WTC11 (cell line): ENCODE data around the gene SULF2.

ENCODE experiments used
- TCF7 ChIP-seq: sonication (generic); formaldehyde crosslinking; IDR thresholded peaks from 2 replicates; pipeline ENCODE4 v1.8.0; 2022; ENCODE audit warnings: mild to moderate bottlenecking, low read depth, missing genetic modification reagents, moderate library complexity
- ZNF121 ChIP-seq: sonication (generic); formaldehyde crosslinking; IDR thresholded peaks from 2 replicates; pipeline ENCODE4 v1.8.0; 2023; ENCODE audit warnings: missing genetic modification reagents
- ZNF263 ChIP-seq: sonication (generic); formaldehyde crosslinking; IDR thresholded peaks from 2 replicates; pipeline ENCODE4 v1.8.1; 2022; ENCODE audit warnings: low read depth, mild to moderate bottlenecking, moderate library complexity, missing genetic modification reagents
- ZNF671 ChIP-seq: fragments of 250-450 bp; sonication (Bioruptor Pico); IDR thresholded peaks from 2 replicates; pipeline ENCODE4 v1.8.0; 2021; ENCODE audit warnings: mild to moderate bottlenecking
- TF ChIP-seq, protein P1 (sequence below): sonication (generic); formaldehyde crosslinking; IDR thresholded peaks from 2 replicates; pipeline ENCODE4 v1.8.1; 2023; ENCODE audit warnings: mild to moderate bottlenecking, missing genetic modification reagents, moderate library complexity
- TF ChIP-seq, protein P2 (sequence below): fragments of 200-600 bp; IDR thresholded peaks from 2 replicates; pipeline ENCODE4 v1.8.0; 2022; ENCODE audit warnings: antibody characterized with exemption
- TF ChIP-seq, protein P3 (sequence below): sonication (generic); formaldehyde crosslinking; IDR thresholded peaks from 2 replicates; pipeline ENCODE4 v1.8.0; 2022; ENCODE audit warnings: mild to moderate bottlenecking, missing genetic modification reagents
- TF ChIP-seq, protein P4 (sequence below): sonication (generic); formaldehyde crosslinking; IDR thresholded peaks from 2 replicates; pipeline ENCODE4 v1.8.1; 2022; ENCODE audit warnings: low read depth, missing genetic modification reagents, borderline replicate concordance

DNA sequence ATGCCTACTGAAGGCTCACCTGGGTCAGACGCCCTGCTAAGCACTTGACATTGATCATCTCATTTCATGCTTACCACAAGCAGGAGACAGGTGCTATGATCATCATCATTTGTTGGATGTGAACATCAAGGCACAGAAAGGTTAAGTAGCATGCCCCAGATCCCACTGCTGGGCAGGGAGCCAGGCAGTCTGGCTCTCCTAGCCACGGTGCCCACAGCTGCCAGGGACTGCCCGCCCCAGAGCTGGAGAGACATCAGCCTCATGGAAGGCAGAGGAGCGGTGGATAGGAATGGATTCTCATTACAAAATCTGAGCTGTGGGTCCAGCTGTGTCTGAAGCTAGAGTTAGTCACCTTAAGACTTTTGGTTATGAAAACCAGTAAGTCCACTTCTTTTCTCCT, 3.6 kb downstream of the SULF2 start:
- TF ChIP-seq ZNF121 (no peak), ZNF671 (CRISPR knock-in tag) (no peak), TCF7 (CRISPR knock-in tag) (no peak), ZNF263 (CRISPR knock-in tag) (no peak)
- TF ChIP-seq, protein P1, sequence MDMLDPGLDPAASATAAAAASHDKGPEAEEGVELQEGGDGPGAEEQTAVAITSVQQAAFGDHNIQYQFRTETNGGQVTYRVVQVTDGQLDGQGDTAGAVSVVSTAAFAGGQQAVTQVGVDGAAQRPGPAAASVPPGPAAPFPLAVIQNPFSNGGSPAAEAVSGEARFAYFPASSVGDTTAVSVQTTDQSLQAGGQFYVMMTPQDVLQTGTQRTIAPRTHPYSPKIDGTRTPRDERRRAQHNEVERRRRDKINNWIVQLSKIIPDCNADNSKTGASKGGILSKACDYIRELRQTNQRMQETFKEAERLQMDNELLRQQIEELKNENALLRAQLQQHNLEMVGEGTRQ, result no peak
- TF ChIP-seq, protein P2, sequence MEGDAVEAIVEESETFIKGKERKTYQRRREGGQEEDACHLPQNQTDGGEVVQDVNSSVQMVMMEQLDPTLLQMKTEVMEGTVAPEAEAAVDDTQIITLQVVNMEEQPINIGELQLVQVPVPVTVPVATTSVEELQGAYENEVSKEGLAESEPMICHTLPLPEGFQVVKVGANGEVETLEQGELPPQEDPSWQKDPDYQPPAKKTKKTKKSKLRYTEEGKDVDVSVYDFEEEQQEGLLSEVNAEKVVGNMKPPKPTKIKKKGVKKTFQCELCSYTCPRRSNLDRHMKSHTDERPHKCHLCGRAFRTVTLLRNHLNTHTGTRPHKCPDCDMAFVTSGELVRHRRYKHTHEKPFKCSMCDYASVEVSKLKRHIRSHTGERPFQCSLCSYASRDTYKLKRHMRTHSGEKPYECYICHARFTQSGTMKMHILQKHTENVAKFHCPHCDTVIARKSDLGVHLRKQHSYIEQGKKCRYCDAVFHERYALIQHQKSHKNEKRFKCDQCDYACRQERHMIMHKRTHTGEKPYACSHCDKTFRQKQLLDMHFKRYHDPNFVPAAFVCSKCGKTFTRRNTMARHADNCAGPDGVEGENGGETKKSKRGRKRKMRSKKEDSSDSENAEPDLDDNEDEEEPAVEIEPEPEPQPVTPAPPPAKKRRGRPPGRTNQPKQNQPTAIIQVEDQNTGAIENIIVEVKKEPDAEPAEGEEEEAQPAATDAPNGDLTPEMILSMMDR, result no peak
- TF ChIP-seq, protein P3, sequence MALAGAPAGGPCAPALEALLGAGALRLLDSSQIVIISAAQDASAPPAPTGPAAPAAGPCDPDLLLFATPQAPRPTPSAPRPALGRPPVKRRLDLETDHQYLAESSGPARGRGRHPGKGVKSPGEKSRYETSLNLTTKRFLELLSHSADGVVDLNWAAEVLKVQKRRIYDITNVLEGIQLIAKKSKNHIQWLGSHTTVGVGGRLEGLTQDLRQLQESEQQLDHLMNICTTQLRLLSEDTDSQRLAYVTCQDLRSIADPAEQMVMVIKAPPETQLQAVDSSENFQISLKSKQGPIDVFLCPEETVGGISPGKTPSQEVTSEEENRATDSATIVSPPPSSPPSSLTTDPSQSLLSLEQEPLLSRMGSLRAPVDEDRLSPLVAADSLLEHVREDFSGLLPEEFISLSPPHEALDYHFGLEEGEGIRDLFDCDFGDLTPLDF (CRISPR knock-in tag), result no peak
- TF ChIP-seq, protein P4, sequence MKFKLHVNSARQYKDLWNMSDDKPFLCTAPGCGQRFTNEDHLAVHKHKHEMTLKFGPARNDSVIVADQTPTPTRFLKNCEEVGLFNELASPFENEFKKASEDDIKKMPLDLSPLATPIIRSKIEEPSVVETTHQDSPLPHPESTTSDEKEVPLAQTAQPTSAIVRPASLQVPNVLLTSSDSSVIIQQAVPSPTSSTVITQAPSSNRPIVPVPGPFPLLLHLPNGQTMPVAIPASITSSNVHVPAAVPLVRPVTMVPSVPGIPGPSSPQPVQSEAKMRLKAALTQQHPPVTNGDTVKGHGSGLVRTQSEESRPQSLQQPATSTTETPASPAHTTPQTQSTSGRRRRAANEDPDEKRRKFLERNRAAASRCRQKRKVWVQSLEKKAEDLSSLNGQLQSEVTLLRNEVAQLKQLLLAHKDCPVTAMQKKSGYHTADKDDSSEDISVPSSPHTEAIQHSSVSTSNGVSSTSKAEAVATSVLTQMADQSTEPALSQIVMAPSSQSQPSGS (CRISPR knock-in tag), result no peak
